Measurements from ENCODE around the gene CPSF3.

Gene CPSF3

DNA sequence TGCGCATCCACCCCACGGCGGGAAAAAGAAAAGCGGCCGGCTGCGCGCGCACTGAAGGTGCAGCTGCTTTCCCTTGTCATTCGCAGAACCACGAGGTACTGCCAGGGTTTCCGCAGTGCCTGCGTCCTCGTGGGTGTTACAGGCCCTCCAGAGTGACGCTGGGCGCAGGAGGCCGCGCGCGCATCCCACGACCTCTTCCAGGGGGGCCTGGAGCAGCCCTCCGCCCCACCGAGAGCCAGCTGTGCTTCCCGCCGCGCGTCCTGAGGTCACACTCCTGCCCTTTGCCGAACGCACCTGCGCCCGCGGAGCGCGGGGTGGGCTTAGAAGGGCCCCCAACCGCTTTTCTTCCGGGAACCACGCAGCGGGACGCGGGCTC lies 50.5 kb downstream of the CPSF3 start:
- ChIA-PET CTCF (interaction anchor here (0.6 to 0.9 kb wide), 3 partner anchors 9 to 107 kb away, joined by 3 read pairs; no protein-coding TSS in a partner anchor), POLR2A (interaction anchor here (0.7 to 3.0 kb wide), 3 partner anchors 60 to 85 kb away, joined by 3 to 12 read pairs (median 3); partner anchors contain the start of gene ADAM17)
- Histone ChIP-seq H3K36me3 (ENCODE audit: control insufficient read depth in 2 of 2, insufficient read depth in 1 of 2, low read length in 2 of 2) (peaks cover 0 to 63% of the 10 kb centered on the region in 2 experiments), H3K4me3 (ENCODE audit: low read depth, low read length) (peak overlapping the region; percentile 59), H3K9me3 (ENCODE audit: control insufficient read depth, insufficient read depth, low read depth, low read length) (no peaks in the 10 kb centered on the region), H3K4me1 (ENCODE audit: control insufficient read depth, insufficient read depth, low read length) (no peaks in the 10 kb centered on the region; the same call in 1 of the 2 replicates), H3K27ac (ENCODE audit: extremely low read depth, low read depth, low read length) (peak overlapping the region; percentile 92; the same call in 1 of the 2 replicates)
- TF ChIP-seq ZNF10 (tag by site-specific recombination; IDR thresholded peaks at IDR 0.05), result no peak
- TF ChIP-seq ZNF302 (tag by site-specific recombination; IDR thresholded peaks at IDR 0.05; ENCODE audit: low read depth), result no peak
- no peak for TF ChIP-seq SP2 (tag by site-specific recombination; IDR thresholded peaks at IDR 0.05)
- no peak for TF ChIP-seq ZNF621 (tag by site-specific recombination; IDR thresholded peaks at IDR 0.05)
- TF ChIP-seq ZNF521 (tag by site-specific recombination; IDR thresholded peaks at IDR 0.05), result no peak
- TF ChIP-seq ZNF837 (tag by site-specific recombination; IDR thresholded peaks at IDR 0.05), result no peak
- no peak for TF ChIP-seq MYNN (tag by site-specific recombination; IDR thresholded peaks at IDR 0.05; ENCODE audit: borderline replicate concordance)
- TF ChIP-seq, protein P1, sequence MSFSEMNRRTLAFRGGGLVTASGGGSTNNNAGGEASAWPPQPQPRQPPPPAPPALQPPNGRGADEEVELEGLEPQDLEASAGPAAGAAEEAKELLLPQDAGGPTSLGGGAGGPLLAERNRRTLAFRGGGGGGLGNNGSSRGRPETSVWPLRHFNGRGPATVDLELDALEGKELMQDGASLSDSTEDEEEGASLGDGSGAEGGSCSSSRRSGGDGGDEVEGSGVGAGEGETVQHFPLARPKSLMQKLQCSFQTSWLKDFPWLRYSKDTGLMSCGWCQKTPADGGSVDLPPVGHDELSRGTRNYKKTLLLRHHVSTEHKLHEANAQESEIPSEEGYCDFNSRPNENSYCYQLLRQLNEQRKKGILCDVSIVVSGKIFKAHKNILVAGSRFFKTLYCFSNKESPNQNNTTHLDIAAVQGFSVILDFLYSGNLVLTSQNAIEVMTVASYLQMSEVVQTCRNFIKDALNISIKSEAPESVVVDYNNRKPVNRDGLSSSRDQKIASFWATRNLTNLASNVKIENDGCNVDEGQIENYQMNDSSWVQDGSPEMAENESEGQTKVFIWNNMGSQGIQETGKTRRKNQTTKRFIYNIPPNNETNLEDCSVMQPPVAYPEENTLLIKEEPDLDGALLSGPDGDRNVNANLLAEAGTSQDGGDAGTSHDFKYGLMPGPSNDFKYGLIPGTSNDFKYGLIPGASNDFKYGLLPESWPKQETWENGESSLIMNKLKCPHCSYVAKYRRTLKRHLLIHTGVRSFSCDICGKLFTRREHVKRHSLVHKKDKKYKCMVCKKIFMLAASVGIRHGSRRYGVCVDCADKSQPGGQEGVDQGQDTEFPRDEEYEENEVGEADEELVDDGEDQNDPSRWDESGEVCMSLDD (tag by site-specific recombination; IDR thresholded peaks at IDR 0.05), result no peak
- TF ChIP-seq ZNF571 (tag by site-specific recombination; IDR thresholded peaks at IDR 0.05), result no peak
- TF ChIP-seq ZNF704 (tag by site-specific recombination; IDR thresholded peaks at IDR 0.05), result no peak
- TF ChIP-seq ZNF555 (tag by site-specific recombination; conservative IDR thresholded peaks at IDR 0.05), result no peak
- TF ChIP-seq ZIC2 (tag by site-specific recombination; IDR thresholded peaks at IDR 0.05), result peak; percentile 82
- TF ChIP-seq ZNF37A (tag by site-specific recombination; IDR thresholded peaks at IDR 0.05), result no peak
- TF ChIP-seq ZNF155 (tag by site-specific recombination; IDR thresholded peaks at IDR 0.05), result no peak
- TF ChIP-seq HOXC10 (CRISPR knock-in tag; IDR thresholded peaks at IDR 0.05), result no peak
- TF ChIP-seq, protein P2, sequence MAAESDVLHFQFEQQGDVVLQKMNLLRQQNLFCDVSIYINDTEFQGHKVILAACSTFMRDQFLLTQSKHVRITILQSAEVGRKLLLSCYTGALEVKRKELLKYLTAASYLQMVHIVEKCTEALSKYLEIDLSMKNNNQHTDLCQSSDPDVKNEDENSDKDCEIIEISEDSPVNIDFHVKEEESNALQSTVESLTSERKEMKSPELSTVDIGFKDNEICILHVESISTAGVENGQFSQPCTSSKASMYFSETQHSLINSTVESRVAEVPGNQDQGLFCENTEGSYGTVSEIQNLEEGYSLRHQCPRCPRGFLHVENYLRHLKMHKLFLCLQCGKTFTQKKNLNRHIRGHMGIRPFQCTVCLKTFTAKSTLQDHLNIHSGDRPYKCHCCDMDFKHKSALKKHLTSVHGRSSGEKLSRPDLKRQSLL (tag by site-specific recombination; IDR thresholded peaks at IDR 0.05), result no peak
- TF ChIP-seq ZNF266 (tag by site-specific recombination; IDR thresholded peaks at IDR 0.05; ENCODE audit: low read depth), result no peak
- TF ChIP-seq HIC1 (tag by site-specific recombination; IDR thresholded peaks at IDR 0.05), result no peak
- no peak for TF ChIP-seq ZBTB49 (tag by site-specific recombination; IDR thresholded peaks at IDR 0.05; ENCODE audit: low read depth)
- 0 out of 2 replicates have a peak, but pooled peaks have one; percentile 47 for TF ChIP-seq PATZ1 (tag by site-specific recombination; IDR thresholded peaks at IDR 0.05)
- no peak for TF ChIP-seq ZNF311 (tag by site-specific recombination; IDR thresholded peaks at IDR 0.05; ENCODE audit: borderline replicate concordance)
- TF ChIP-seq IKZF3 (tag by site-specific recombination; IDR thresholded peaks at IDR 0.05), result 0 out of 2 replicates have a peak, but pooled peaks have one; percentile 10
- TF ChIP-seq ZNF2 (tag by site-specific recombination; IDR thresholded peaks at IDR 0.05), result peak; percentile 64
- TF ChIP-seq ZNF354C (tag by site-specific recombination; IDR thresholded peaks at IDR 0.05; ENCODE audit: borderline replicate concordance, low read depth), result no peak
- TF ChIP-seq ZNF433 (tag by site-specific recombination; IDR thresholded peaks at IDR 0.05; ENCODE audit: low read depth), result no peak
- TF ChIP-seq ZNF157 (tag by site-specific recombination; IDR thresholded peaks at IDR 0.05), result no peak
- no peak for TF ChIP-seq BCL11A (tag by site-specific recombination; IDR thresholded peaks at IDR 0.05; ENCODE audit: low read depth)
